ENCODE data around the gene ST14. TPM values are rescaled to one million over a fixed set of nuclear protein-coding genes. Genes with fewer than 3 reads are reported as not detected.

ST14 gene
- polyA plus RNA-seq, 1 donor (not counting 4 experiments of a cell fraction or from before 2014, with no cell fraction given): 45.8 TPM

DNA sequence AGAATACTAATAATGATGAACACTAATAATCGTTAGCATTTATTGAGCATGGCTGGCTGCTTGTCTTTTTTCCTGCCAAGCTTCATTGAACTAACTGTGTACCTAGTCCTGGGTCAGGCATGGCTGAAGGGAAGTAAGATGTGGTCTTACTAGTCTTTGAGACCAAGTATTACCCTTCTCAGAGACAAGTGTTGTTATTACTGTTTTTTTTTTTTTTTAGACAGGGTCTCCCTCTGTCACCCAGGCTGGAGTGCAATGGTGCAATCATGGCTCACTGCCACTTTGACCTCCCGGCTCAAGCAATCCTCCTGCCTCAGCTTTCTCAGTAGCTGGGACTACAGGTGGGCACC lies 4.6 kb downstream of the ST14 start:
- H3K4me2 ChIP-seq (ENCODE audit: control insufficient read depth, extremely low read depth, insufficient read depth, low read depth, low read length): no peak overlapping the region
- H4K20me1 ChIP-seq (ENCODE audit: control insufficient read depth, extremely low read depth, insufficient read depth, low read length): peaks cover 17% of the 10 kb centered on the region
- peaks cover 0 to 2% of the 10 kb centered on the region in 2 experiments for H3K36me3 ChIP-seq (ENCODE audit: control insufficient read depth in 2 of 2, extremely low read depth in 1 of 2, insufficient read depth in 2 of 2, low read length in 2 of 2)
- no peak for DNase-seq (ENCODE audit: low read depth, low spot score)
- FAIRE-seq: no peak
- H2AFZ ChIP-seq (ENCODE audit: control insufficient read depth, low read length): no peak overlapping the region
- H3K27ac ChIP-seq (ENCODE audit: control insufficient read depth, insufficient read depth, low read length): no peak overlapping the region
- peaks cover 8% of the 10 kb centered on the region for H3K9me1 ChIP-seq (ENCODE audit: control insufficient read depth, extremely low read depth, insufficient read depth, low read length)
- dilution Hi-C loops (cut with MboI; ENCODE audit: extremely low pct_ligation_motif_present, low sequenced_read_pairs): no loop called here
- H3K79me2 ChIP-seq (ENCODE audit: control insufficient read depth, insufficient read depth, low read length): peaks cover 70% of the 10 kb centered on the region
- peaks cover under 1% of the 10 kb centered on the region for H3K27me3 ChIP-seq (ENCODE audit: control insufficient read depth, extremely low read depth, insufficient read depth, low read length)
- no peak for TF ChIP-seq EZH2 (IDR thresholded peaks at IDR 0.05; ENCODE audit: low read length)
- TF ChIP-seq, protein P1, sequence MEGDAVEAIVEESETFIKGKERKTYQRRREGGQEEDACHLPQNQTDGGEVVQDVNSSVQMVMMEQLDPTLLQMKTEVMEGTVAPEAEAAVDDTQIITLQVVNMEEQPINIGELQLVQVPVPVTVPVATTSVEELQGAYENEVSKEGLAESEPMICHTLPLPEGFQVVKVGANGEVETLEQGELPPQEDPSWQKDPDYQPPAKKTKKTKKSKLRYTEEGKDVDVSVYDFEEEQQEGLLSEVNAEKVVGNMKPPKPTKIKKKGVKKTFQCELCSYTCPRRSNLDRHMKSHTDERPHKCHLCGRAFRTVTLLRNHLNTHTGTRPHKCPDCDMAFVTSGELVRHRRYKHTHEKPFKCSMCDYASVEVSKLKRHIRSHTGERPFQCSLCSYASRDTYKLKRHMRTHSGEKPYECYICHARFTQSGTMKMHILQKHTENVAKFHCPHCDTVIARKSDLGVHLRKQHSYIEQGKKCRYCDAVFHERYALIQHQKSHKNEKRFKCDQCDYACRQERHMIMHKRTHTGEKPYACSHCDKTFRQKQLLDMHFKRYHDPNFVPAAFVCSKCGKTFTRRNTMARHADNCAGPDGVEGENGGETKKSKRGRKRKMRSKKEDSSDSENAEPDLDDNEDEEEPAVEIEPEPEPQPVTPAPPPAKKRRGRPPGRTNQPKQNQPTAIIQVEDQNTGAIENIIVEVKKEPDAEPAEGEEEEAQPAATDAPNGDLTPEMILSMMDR (optimal IDR thresholded peaks at IDR 0.05 in 1 of 3, IDR thresholded peaks at IDR 0.05 in 1 of 3, conservative IDR thresholded peaks at IDR 0.05 in 1 of 3; ENCODE audit: extremely low read depth in 1 of 3, insufficient read depth in 2 of 3, low read length in 3 of 3): no peak
- H3K9me3 ChIP-seq (ENCODE audit: control insufficient read depth, low read depth, low read length): no peaks in the 10 kb centered on the region
- H3K9ac ChIP-seq (ENCODE audit: control insufficient read depth, extremely low read depth, insufficient read depth, low read length): no peak overlapping the region
- H3K4me3 ChIP-seq (ENCODE audit: control insufficient read depth in 2 of 3, extremely low read depth in 1 of 3, insufficient read depth in 2 of 3, low read depth in 1 of 3, low read length in 3 of 3): no peak overlapping the region
- H3K4me1 ChIP-seq (ENCODE audit: control insufficient read depth, extremely low read depth, insufficient read depth, low read length): peaks cover 58% of the 10 kb centered on the region

DNA sequence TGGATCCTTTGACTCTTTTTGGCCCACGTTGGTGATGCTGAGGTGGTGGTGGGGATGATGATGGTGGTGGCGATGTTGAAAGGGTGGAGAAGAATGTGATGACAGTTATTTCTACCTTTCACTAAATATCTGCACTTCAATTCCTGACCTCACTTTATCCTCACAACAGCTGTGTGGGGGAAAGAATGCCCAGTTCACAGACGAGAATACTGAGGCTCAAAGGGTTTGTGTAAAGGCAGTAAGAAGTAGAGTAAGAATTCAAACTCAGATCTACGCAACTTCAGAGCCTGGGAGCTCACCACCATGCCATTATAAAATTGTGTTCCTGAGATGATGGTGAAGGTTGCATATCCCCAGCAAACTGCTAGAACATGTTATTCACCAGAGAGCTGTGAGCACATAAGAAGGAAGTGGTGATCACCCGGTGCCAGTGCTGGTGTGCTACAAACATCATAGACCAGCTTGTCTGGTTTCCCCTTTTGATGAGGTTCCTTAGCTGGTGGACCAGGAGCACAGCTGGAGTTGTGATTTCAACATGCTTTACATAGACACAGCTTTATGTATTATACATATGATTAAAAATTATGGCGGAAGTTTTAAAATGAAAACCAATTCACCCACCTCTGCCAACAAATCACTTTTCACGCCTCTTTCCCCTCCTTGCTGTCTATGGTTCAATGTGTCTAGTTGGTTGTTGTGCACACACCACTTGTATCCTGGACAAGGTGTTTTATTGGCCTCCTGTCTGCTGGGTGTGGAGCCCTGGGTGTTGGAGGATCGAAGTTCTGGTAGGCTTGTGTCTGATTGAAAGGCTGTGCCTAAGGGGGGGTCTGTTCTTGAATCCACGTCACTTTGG lies 6.2 kb downstream of the ST14 start:
- H3K36me3 ChIP-seq (ENCODE audit: control insufficient read depth in 2 of 2, extremely low read depth in 1 of 2, insufficient read depth in 2 of 2, low read length in 2 of 2): peaks cover 0 to 2% of the 10 kb centered on the region in 2 experiments
- no peak for DNase-seq (ENCODE audit: low read depth, low spot score)
- H3K4me1 ChIP-seq (ENCODE audit: control insufficient read depth, extremely low read depth, insufficient read depth, low read length): peaks cover 55% of the 10 kb centered on the region
- peak overlapping the region; percentile 50 for H3K4me2 ChIP-seq (ENCODE audit: control insufficient read depth, extremely low read depth, insufficient read depth, low read depth, low read length)
- peak; percentile 48 for FAIRE-seq
- peaks cover 10% of the 10 kb centered on the region for H3K9me1 ChIP-seq (ENCODE audit: control insufficient read depth, extremely low read depth, insufficient read depth, low read length)
- no peaks in the 10 kb centered on the region for H3K9me3 ChIP-seq (ENCODE audit: control insufficient read depth, low read depth, low read length)
- H3K27me3 ChIP-seq (ENCODE audit: control insufficient read depth, extremely low read depth, insufficient read depth, low read length): no peaks in the 10 kb centered on the region
- H4K20me1 ChIP-seq (ENCODE audit: control insufficient read depth, extremely low read depth, insufficient read depth, low read length): peaks cover 17% of the 10 kb centered on the region
- peaks cover 78% of the 10 kb centered on the region for H3K79me2 ChIP-seq (ENCODE audit: control insufficient read depth, insufficient read depth, low read length)
- H3K27ac ChIP-seq (ENCODE audit: control insufficient read depth, insufficient read depth, low read length): peak overlapping the region; percentile 81
- H3K9ac ChIP-seq (ENCODE audit: control insufficient read depth, extremely low read depth, insufficient read depth, low read length): peak overlapping the region; percentile 23
- dilution Hi-C loops (cut with MboI; ENCODE audit: extremely low pct_ligation_motif_present, low sequenced_read_pairs): no loop called here
- no peak overlapping the region for H2AFZ ChIP-seq (ENCODE audit: control insufficient read depth, low read length)
- H3K4me3 ChIP-seq (ENCODE audit: control insufficient read depth in 2 of 3, extremely low read depth in 1 of 3, insufficient read depth in 2 of 3, low read depth in 1 of 3, low read length in 3 of 3): peak overlapping the region in 1 of 3 experiments; percentile 1
- TF ChIP-seq EZH2 (IDR thresholded peaks at IDR 0.05; ENCODE audit: low read length): no peak
- TF ChIP-seq, protein P1 (optimal IDR thresholded peaks at IDR 0.05 in 1 of 3, IDR thresholded peaks at IDR 0.05 in 1 of 3, conservative IDR thresholded peaks at IDR 0.05 in 1 of 3; ENCODE audit: extremely low read depth in 1 of 3, insufficient read depth in 2 of 3, low read length in 3 of 3): no peak

Data from keratinocyte (primary cell).